K562 treated with DMSO at 1 percent for 24 hours (cell line): ENCODE measurements around the gene IFNW1. TPM values are rescaled to one million over a fixed set of nuclear protein-coding genes. Genes with fewer than 3 reads are reported as not detected.

Experiments
- total RNA-seq: library from RNA; unstranded; fragments of 300-600 nt; gene quantifications from 2 replicates; pipeline ENCODE4 v1.2.3, GENCODE V29; 2022; ENCODE audit warnings: low read depth; ENCODE audit not compliant: insufficient read depth

Gene IFNW1
- total RNA-seq = not detected in 2 replicates

GRCh38 chr9:21141427-21141882 lies at the start of gene IFNW1:
Gene IFNW1, minus strand, starts transcription at chr9:21141832. Its CDS starts 262 bp downstream, at chr9:21141570.

GRCh38 chr9:21187487-21187886 lies 45.9 kb upstream of the IFNW1 start, which contains the start of gene IFNA4:
Gene IFNA4, minus strand, starts transcription at chr9:21187587. Its CDS starts 56 bp downstream, at chr9:21187531.

GRCh38 chr9:21166560-21166959 lies 24.9 kb upstream of the IFNW1 start, which contains the start of gene IFNA21:
Gene IFNA21, minus strand, starts transcription at chr9:21166660. Its CDS starts 48 bp downstream, at chr9:21166612.

Other genes with a start within 250 kb of the IFNW1 start
- gene HACD4, start 110.2 kb downstream of the IFNW1 start, total RNA-seq = not detected in 2 replicates
- not detected in 2 replicates for gene IFNB1, start 63.9 kb downstream of the IFNW1 start, total RNA-seq
- not detected in 2 replicates for gene IFNA21, start 24.8 kb upstream of the IFNW1 start, total RNA-seq
- gene IFNA4, start 45.8 kb upstream of the IFNW1 start, total RNA-seq = not detected in 2 replicates
- gene IFNA7, start 60.4 kb upstream of the IFNW1 start, total RNA-seq = not detected in 2 replicates
- not detected in 2 replicates for gene IFNA10, start 65.3 kb upstream of the IFNW1 start, total RNA-seq
- gene IFNA16, start 75.5 kb upstream of the IFNW1 start, total RNA-seq = not detected in 2 replicates
- not detected in 2 replicates for gene IFNA17, start 86.4 kb upstream of the IFNW1 start, total RNA-seq
- gene IFNA14, start 98.2 kb upstream of the IFNW1 start, total RNA-seq = not detected in 2 replicates
- not detected in 2 replicates for gene IFNA5, start 163.5 kb upstream of the IFNW1 start, total RNA-seq
- not detected in 2 replicates for gene KLHL9, start 193.6 kb upstream of the IFNW1 start, total RNA-seq
- gene IFNA6, start 209.1 kb upstream of the IFNW1 start, total RNA-seq = not detected in 2 replicates
- gene IFNA13, start 226.2 kb upstream of the IFNW1 start, total RNA-seq = not detected in 2 replicates
- not detected in 2 replicates for gene IFNA2, start 243.6 kb upstream of the IFNW1 start, total RNA-seq